ENCODE results near the gene VWF.

DNA sequence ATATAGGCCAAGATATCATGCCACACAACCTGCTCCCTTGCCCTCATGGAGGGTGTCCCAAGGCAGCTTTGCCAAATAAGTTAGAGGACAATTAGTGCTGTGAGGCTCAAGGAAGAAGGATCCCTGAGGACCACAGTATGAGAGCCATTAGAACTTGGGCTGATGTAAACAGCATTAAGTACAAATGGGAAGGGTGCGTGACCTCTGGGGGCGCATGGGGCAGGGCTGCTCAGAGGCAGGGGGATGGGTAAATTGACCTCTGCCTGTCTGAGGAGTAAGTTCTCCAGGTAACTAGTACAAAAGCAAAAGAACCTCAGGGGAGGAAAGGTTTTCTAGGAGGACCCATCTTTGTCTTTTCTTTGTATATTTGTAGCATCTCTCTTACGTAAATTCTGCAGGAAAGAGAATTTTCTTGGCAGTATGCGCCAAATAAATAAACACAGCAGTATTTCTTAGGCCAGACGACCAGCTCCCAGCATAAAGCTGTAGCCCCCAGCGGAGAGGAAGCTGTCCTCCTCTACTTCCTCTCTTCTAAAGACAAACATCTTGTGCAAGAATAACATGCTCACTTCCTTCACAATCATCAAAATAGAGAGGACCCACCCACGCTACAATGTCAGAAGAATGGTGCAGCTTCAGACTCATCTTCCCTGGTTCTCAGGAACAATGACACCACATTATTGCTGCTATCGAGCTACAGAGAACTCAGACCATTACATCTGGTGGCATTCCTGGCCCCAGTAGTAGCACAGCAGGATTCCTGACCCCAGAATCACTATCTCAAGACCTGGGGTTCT is 16.4 kb upstream of the VWF start:
- TF ChIP-seq, protein P1, sequence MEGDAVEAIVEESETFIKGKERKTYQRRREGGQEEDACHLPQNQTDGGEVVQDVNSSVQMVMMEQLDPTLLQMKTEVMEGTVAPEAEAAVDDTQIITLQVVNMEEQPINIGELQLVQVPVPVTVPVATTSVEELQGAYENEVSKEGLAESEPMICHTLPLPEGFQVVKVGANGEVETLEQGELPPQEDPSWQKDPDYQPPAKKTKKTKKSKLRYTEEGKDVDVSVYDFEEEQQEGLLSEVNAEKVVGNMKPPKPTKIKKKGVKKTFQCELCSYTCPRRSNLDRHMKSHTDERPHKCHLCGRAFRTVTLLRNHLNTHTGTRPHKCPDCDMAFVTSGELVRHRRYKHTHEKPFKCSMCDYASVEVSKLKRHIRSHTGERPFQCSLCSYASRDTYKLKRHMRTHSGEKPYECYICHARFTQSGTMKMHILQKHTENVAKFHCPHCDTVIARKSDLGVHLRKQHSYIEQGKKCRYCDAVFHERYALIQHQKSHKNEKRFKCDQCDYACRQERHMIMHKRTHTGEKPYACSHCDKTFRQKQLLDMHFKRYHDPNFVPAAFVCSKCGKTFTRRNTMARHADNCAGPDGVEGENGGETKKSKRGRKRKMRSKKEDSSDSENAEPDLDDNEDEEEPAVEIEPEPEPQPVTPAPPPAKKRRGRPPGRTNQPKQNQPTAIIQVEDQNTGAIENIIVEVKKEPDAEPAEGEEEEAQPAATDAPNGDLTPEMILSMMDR (IDR thresholded peaks at IDR 0.05 in 2 of 3, conservative IDR thresholded peaks at IDR 0.05 in 1 of 3; ENCODE audit: control insufficient read depth in 2 of 3, extremely low read depth in 1 of 3, insufficient read depth in 1 of 3, low read depth in 3 of 3, low read length in 3 of 3): no peak
- no peak for TF ChIP-seq POLR2A (IDR thresholded peaks at IDR 0.05; ENCODE audit: low read depth, low read length)
